ENCODE results near the gene ZNF836.

GRCh38 chr19:52170304-52170703 is 1.1 kb downstream of the ZNF836 start:
- TF ChIP-seq, protein P1, sequence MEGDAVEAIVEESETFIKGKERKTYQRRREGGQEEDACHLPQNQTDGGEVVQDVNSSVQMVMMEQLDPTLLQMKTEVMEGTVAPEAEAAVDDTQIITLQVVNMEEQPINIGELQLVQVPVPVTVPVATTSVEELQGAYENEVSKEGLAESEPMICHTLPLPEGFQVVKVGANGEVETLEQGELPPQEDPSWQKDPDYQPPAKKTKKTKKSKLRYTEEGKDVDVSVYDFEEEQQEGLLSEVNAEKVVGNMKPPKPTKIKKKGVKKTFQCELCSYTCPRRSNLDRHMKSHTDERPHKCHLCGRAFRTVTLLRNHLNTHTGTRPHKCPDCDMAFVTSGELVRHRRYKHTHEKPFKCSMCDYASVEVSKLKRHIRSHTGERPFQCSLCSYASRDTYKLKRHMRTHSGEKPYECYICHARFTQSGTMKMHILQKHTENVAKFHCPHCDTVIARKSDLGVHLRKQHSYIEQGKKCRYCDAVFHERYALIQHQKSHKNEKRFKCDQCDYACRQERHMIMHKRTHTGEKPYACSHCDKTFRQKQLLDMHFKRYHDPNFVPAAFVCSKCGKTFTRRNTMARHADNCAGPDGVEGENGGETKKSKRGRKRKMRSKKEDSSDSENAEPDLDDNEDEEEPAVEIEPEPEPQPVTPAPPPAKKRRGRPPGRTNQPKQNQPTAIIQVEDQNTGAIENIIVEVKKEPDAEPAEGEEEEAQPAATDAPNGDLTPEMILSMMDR (conservative IDR thresholded peaks at IDR 0.05) = no peak
- TF ChIP-seq EZH2 (IDR thresholded peaks at IDR 0.05; ENCODE audit: low read depth) = no peak

Data from PC-9 (cell line).